K562 (cell line): ENCODE results near the gene PFN3. TPM values are rescaled to one million over a fixed set of nuclear protein-coding genes. Genes with fewer than 3 reads are reported as not detected.

Source experiments
- CCAR2 ChIP-seq: fragments of 200-400 bp; formaldehyde crosslinking; IDR thresholded peaks from 2 replicates; pipeline ENCODE4 v1.6.1; 2017; ENCODE audit warnings: mild to moderate bottlenecking, low read depth, low read length
- CHD1 ChIP-seq: fragments of 200-600 bp; sonication (generic); IDR thresholded peaks from one replicate; pipeline ENCODE4 v1.6.1; 2012; ENCODE audit warnings: mild to moderate bottlenecking, moderate library complexity, low read length, inconsistent platforms
- GTF2F1 ChIP-seq: IDR thresholded peaks from 2 replicates; pipeline ENCODE4 v1.6.1; 2011; ENCODE audit warnings: low read depth, low read length, improper control_type of control experiment
- HCFC1 ChIP-seq: IDR thresholded peaks from 2 replicates; pipeline ENCODE4 v1.6.1; 2012; ENCODE audit warnings: low read depth, low read length, improper control_type of control experiment
- NFIC ChIP-seq: fragments of 450-650 bp; IDR thresholded peaks from 2 replicates; pipeline ENCODE4 v1.6.1; 2017; ENCODE audit warnings: mild to moderate bottlenecking, inconsistent platforms
- NR2C2 ChIP-seq, 2 experiments: fragments of 200-800 bp in 1 of 2; sonication (Bioruptor generic) in 1 of 2; sonication (generic) in 1 of 2; formaldehyde crosslinking in 1 of 2; IDR thresholded peaks; 2 replicates each; pipeline versions ENCODE4 v1.6.1 to v1.8.0; 2016 to 2022; ENCODE audit warnings: mild to moderate bottlenecking in 1 of 2, missing compliant biosample characterization in 1 of 2, missing genetic modification characterization in 1 of 2, missing genetic modification reagents in 1 of 2
- POU5F1 ChIP-seq: fragments of 150-350 bp; IDR thresholded peaks from 2 replicates; pipeline ENCODE4 v1.6.1; 2014; ENCODE audit warnings: borderline replicate concordance, low read length, low read depth, mild to moderate bottlenecking; ENCODE audit not compliant: partially characterized antibody
- SIN3B ChIP-seq: fragments of 450-650 bp; IDR thresholded peaks from 2 replicates; pipeline ENCODE4 v1.6.1; 2017; ENCODE audit warnings: low read depth, mild to moderate bottlenecking, moderate library complexity
- SMC3 ChIP-seq: conservative IDR thresholded peaks from 2 replicates; pipeline ENCODE4 v1.6.1; 2011; ENCODE audit warnings: low read depth, low read length, improper control_type of control experiment; ENCODE audit not compliant: insufficient read depth
- TARDBP ChIP-seq: fragments of 450-650 bp; IDR thresholded peaks from 2 replicates; pipeline ENCODE4 v1.6.1; 2016
- ZNF124 ChIP-seq: sonication (generic); formaldehyde crosslinking; IDR thresholded peaks from 2 replicates; pipeline ENCODE4 v1.8.1; 2022; ENCODE audit warnings: missing genetic modification reagents
- ZNF311 ChIP-seq: fragments of 250-450 bp; sonication (Bioruptor Pico); IDR thresholded peaks from 2 replicates; pipeline ENCODE4 v1.4.0; 2020; ENCODE audit warnings: mild to moderate bottlenecking, moderate library complexity
- ZNF583 ChIP-seq: fragments of 250-450 bp; sonication (Bioruptor Pico); IDR thresholded peaks from 2 replicates; pipeline ENCODE4 v1.4.0; 2020
- ZNF695 ChIP-seq: fragments of 450-650 bp; formaldehyde crosslinking; IDR thresholded peaks from 2 replicates; pipeline ENCODE4 v1.4.0; 2020; ENCODE audit warnings: mild to moderate bottlenecking, moderate library complexity
- polyA plus RNA-seq, 8 experiments: library from polyadenylated mRNA; depleted of rRNA in 4 of 8; stranded (reverse) in 5 of 8; unstranded in 3 of 8; fragments of >200 nt; fragmentation: Nextera tagmentation in 2 of 8; fragmentation: Illumina TruSeq in 1 of 8; extraction: Ambion mirVana in 2 of 8; extraction: Trizol in 1 of 8; gene quantifications; 2 replicates each; pipeline versions ENCODE4 v1.2.1 to v1.2.3, GENCODE V29; 2011 to 2014; ENCODE audit warnings: inconsistent platforms in 1 of 8, missing spikeins in 1 of 8
- total RNA-seq, 7 experiments: library from RNA; depleted of rRNA in 6 of 7; stranded (reverse); fragments of >200 nt in 6 of 7; fragmentation: Illumina TruSeq in 2 of 7; extraction: Trizol in 2 of 7; gene quantifications; 2 replicates each; pipeline versions ENCODE4 v1.2.1 to v1.2.3, GENCODE V29; 2011 to 2021; ENCODE audit warnings: low replicate concordance in 1 of 7
- TF ChIP-seq, protein P1 (sequence below): sonication (generic); formaldehyde crosslinking; IDR thresholded peaks from 2 replicates; pipeline ENCODE4 v1.8.1; 2023; ENCODE audit warnings: mild to moderate bottlenecking, missing genetic modification reagents
- TF ChIP-seq, protein P2 (sequence below): sonication (generic); formaldehyde crosslinking; IDR thresholded peaks from 2 replicates; pipeline ENCODE4 v1.8.1; 2023; ENCODE audit warnings: missing genetic modification reagents, mild to moderate bottlenecking, borderline replicate concordance
- TF ChIP-seq, protein P3 (sequence below): fragments of 250-450 bp; sonication (Bioruptor Pico); IDR thresholded peaks from 2 replicates; pipeline ENCODE4 v1.8.0; 2021; ENCODE audit warnings: borderline replicate concordance, mild to moderate bottlenecking, moderate library complexity; ENCODE audit not compliant: poor library complexity, severe bottlenecking
- TF ChIP-seq, protein P4 (sequence below): sonication (generic); formaldehyde crosslinking; IDR thresholded peaks from 2 replicates; pipeline ENCODE4 v1.8.0; 2022; ENCODE audit warnings: missing genetic modification reagents, mild to moderate bottlenecking, borderline replicate concordance

The PFN3 gene
- total and polyA plus RNA-seq, 9 of the 15 experiments (the other 6 are each of a cell fraction or from before 2014, with no cell fraction given), result not detected

DNA sequence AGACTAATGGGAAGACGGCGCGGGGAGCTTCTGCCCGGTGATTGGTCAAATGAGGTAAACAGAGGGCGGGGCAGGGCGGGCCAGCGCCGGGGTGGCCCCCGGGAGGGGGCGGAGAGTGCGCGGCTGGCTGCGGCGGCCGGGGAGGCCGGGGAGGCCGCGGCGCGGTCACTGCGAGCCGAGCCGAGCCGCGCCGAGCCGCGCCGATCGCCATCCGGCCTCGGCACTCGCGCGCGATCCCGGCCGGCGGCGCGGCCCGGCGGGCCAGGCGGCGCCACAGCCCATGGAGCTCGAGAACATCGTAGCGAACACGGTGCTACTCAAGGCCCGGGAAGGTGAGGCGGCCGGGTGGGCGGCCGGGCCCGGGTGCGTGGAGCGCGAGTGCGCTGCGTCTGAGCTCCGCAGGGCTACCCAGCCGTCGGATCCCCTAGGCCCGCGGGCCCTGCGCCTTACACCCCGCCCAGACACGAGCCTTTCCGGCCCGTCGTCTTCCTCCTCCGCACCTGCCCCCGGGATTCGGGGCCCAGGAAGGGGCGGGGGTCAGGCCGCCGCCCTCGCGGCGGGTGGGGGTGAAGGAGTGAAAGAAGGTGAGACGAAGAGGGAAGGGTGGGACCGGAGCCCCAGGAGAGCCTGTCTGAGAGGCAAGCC is 26.2 kb upstream of the PFN3 start, which contains the start of gene GRK6 (continued):
- TF ChIP-seq, protein P1, sequence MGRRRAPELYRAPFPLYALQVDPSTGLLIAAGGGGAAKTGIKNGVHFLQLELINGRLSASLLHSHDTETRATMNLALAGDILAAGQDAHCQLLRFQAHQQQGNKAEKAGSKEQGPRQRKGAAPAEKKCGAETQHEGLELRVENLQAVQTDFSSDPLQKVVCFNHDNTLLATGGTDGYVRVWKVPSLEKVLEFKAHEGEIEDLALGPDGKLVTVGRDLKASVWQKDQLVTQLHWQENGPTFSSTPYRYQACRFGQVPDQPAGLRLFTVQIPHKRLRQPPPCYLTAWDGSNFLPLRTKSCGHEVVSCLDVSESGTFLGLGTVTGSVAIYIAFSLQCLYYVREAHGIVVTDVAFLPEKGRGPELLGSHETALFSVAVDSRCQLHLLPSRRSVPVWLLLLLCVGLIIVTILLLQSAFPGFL (CRISPR knock-in tag), result no peak
- TF ChIP-seq ZNF695 (no peak), SMC3 (no peak), NFIC (no peak), SIN3B (peak; percentile 60), CCAR2 (no peak), ZNF583 (CRISPR knock-in tag) (no peak), GTF2F1 (no peak), ZNF311 (CRISPR knock-in tag) (no peak), CHD1 (peak; percentile 97), POU5F1 (no peak), ZNF124 (CRISPR knock-in tag) (no peak), NR2C2 (CRISPR knock-in tag; IDR thresholded peaks at IDR 0.05) (peak; percentile 16; the same call in 1 of the 2 replicates), NR2C2 (tag; IDR thresholded peaks at IDR 0.05) (no peak), TARDBP (no peak), HCFC1 (0 out of 2 replicates have a peak, but pooled peaks have one; percentile 35)
- TF ChIP-seq, protein P2, sequence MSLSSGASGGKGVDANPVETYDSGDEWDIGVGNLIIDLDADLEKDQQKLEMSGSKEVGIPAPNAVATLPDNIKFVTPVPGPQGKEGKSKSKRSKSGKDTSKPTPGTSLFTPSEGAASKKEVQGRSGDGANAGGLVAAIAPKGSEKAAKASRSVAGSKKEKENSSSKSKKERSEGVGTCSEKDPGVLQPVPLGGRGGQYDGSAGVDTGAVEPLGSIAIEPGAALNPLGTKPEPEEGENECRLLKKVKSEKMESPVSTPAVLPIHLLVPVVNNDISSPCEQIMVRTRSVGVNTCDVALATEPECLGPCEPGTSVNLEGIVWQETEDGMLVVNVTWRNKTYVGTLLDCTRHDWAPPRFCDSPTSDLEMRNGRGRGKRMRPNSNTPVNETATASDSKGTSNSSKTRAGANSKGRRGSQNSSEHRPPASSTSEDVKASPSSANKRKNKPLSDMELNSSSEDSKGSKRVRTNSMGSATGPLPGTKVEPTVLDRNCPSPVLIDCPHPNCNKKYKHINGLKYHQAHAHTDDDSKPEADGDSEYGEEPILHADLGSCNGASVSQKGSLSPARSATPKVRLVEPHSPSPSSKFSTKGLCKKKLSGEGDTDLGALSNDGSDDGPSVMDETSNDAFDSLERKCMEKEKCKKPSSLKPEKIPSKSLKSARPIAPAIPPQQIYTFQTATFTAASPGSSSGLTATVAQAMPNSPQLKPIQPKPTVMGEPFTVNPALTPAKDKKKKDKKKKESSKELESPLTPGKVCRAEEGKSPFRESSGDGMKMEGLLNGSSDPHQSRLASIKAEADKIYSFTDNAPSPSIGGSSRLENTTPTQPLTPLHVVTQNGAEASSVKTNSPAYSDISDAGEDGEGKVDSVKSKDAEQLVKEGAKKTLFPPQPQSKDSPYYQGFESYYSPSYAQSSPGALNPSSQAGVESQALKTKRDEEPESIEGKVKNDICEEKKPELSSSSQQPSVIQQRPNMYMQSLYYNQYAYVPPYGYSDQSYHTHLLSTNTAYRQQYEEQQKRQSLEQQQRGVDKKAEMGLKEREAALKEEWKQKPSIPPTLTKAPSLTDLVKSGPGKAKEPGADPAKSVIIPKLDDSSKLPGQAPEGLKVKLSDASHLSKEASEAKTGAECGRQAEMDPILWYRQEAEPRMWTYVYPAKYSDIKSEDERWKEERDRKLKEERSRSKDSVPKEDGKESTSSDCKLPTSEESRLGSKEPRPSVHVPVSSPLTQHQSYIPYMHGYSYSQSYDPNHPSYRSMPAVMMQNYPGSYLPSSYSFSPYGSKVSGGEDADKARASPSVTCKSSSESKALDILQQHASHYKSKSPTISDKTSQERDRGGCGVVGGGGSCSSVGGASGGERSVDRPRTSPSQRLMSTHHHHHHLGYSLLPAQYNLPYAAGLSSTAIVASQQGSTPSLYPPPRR (CRISPR knock-in tag), result no peak
- TF ChIP-seq, protein P3, sequence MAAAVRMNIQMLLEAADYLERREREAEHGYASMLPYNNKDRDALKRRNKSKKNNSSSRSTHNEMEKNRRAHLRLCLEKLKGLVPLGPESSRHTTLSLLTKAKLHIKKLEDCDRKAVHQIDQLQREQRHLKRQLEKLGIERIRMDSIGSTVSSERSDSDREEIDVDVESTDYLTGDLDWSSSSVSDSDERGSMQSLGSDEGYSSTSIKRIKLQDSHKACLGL (CRISPR knock-in tag), result no peak
- TF ChIP-seq, protein P4, sequence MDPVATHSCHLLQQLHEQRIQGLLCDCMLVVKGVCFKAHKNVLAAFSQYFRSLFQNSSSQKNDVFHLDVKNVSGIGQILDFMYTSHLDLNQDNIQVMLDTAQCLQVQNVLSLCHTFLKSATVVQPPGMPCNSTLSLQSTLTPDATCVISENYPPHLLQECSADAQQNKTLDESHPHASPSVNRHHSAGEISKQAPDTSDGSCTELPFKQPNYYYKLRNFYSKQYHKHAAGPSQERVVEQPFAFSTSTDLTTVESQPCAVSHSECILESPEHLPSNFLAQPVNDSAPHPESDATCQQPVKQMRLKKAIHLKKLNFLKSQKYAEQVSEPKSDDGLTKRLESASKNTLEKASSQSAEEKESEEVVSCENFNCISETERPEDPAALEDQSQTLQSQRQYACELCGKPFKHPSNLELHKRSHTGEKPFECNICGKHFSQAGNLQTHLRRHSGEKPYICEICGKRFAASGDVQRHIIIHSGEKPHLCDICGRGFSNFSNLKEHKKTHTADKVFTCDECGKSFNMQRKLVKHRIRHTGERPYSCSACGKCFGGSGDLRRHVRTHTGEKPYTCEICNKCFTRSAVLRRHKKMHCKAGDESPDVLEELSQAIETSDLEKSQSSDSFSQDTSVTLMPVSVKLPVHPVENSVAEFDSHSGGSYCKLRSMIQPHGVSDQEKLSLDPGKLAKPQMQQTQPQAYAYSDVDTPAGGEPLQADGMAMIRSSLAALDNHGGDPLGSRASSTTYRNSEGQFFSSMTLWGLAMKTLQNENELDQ (CRISPR knock-in tag), result no peak
